Hematopoietic multipotent progenitor cell treated with erythropoietin and hydrocortisone succinate and interleukin-3 and kit ligand, for 15 days (in vitro differentiated cells): Measurements from ENCODE around the gene NTN1.

Source experiments
- DNase-seq: peaks from one replicate; pipeline ENCODE4 v3.0.0-alpha.2; 2015; ENCODE audit warnings: low spot score

Gene NTN1

DNA sequence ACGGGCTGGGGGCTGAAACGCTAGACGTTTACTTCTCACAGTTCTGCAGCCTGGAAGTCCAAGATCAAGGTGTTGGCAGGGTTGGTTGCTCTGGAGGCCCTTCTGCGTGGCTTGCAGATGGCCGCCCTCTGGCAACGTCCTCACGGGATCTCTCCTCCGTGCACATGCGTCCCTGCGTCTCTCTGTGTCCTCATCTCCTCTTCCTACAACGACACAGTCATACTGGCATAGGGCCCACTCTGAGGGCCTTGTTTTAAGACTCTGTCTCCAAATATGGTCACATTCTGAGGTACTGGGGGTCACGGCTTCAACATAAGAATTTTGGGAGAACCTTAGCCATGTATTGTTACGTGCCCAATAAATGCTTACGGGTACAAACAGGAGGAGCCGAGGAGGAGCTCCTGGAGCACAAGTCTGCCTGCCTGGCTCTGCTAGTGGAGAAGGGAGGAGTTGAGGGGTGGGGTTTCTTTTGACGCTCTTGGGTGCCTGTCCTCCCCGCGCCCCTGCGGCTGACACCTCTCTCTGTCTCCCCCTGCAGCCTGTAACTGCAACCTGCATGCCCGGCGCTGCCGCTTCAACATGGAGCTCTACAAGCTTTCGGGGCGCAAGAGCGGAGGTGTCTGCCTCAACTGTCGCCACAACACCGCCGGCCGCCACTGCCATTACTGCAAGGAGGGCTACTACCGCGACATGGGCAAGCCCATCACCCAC is 141.1 kb downstream of the NTN1 start:
- no peak for DNase-seq

DNA sequence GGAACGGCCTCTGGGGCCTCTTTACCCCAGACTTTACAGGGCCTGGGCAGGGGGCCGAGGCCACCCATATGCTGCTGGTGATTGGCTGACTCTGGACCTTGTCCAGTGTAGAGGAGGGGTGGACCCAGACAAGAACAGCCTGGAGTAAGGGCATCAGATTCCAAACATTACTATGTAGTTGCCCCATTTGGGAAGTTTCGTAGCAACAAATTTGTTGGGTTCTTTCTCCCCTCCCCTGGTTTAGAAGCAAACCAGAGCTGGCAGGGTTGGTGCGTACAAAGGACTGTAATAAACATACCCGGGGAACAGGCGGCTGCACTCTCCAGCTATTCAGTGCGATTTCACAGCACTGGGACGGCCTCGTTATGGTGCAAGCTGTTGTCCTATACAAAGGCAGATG is 145.5 kb downstream of the NTN1 start:
- no peak for DNase-seq

DNA sequence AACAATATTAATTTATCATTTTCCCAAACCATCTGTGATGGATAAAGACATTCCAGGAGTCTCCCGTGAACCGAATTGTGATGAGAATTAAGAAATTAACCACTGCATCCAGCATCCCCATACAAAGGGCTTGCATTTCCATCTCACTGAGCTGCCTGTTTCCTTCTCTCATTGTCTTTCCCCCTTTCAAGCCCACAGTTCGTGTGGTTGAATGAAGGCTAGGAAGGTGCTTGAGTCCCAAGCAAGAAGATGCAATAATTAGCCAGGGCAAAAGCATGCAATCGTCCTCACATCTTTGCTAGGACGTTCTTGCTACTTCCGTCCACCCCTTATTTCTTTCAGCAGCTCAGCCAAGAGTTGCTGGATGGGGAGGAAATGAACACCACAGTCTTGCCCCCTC is 146.1 kb downstream of the NTN1 start:
- DNase-seq, result no peak

DNA sequence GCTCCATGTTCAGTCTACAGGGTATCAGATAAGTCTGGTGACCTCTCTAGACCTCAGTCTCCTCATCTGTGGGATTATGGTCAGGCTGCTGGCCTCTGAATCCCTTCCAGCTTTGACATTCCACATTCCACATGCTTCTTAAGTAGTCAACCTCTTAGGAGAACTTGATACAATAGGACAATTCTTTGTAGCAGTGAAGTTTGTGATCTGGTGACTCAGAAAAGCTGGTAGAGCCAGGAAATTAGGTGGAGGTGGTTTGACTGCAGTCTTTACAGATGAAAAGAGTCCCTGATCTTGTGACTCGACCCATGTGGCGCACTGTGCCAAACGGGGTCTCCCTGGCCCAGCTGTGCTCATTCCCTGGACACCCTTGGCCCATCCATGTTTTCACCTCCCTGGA is 147.8 kb downstream of the NTN1 start:
- no peak for DNase-seq

DNA sequence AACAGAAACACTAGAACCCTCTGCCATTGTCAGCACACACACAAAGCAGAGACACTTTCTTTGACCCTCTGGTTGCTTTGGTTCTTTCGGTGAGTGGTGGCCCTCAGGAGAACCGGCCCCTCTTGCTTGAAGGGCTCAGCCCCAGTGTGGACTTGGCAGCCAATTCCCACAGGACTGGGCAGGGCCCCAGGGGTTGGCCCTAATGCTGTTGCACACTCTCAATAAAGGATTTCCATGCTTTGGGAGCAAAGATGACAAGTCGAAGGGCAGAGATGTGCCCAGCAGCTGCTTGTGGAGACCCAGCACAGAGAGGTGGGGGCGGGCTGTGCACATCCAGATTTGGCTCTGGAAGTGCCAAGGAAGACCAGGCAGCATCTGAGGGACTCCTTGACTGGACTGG is 149.0 kb downstream of the NTN1 start:
- no peak for DNase-seq

DNA sequence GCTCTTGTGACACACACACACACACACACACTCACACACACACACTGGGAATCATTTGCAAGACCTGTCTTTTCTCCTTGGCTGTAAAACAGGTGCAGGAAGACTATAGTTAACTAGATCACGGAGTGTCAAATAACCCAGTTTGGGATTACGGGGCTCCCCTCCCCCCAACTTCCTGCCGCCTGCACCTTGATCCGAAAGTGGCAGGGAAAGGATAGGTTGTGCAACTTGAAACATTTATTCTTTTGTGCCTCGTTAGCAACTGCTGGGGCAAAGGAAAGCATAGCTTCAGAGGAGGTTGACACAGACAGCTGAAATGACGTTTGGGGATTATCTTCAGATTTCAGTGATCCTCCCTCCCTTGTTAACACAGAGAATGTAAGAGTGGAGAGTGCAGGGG is 149.5 kb downstream of the NTN1 start:
- DNase-seq, result no peak

DNA sequence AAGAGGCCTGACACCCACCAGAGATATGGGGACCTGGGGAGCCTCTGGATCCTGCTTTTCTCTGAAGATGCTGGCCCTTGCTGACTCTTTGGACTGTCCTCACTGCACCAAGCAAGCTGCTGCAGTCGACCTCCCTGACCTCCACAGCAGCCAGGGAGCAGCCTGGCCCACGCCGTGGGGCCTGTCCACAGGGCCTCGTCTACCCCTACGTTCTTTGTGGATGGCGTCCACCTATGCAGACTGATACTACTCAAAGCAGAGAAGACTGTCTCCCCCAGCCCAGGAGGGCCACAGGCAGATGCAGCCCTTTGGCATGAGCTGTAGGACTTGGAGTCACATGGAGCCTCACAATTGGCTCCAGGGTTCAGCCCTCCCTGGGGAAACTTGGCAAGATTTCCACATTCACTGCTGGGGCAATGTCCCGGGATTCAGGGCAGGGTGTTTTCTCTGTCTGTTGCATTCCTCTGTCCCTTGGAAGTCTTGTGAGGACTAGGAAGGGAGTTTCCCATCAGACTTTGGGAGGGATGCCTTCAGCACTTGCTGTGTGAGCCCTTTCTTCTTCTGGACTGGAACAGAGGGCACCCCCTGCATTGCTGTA is 152.2 kb downstream of the NTN1 start:
- DNase-seq, result no peak

DNA sequence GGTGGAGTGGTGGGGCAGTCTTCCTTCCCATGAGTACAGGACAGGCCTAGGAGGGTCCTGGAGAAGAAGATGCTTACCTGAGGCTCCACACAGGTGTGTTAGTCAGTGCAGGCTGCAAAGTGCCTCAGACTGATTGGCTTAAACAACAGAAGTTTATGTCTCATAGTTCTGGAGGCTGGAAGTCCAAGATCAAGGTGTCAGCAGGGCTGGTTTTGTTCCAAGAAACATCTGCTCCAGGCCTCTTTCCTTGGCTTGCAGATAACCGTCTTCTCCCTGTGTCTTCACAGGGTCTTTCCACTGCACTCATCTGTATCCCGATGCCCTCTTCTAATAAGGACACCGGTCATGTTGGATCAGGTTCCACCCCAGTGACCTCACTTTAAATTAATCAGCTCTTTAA is 153.0 kb downstream of the NTN1 start:
- DNase-seq, result no peak

DNA sequence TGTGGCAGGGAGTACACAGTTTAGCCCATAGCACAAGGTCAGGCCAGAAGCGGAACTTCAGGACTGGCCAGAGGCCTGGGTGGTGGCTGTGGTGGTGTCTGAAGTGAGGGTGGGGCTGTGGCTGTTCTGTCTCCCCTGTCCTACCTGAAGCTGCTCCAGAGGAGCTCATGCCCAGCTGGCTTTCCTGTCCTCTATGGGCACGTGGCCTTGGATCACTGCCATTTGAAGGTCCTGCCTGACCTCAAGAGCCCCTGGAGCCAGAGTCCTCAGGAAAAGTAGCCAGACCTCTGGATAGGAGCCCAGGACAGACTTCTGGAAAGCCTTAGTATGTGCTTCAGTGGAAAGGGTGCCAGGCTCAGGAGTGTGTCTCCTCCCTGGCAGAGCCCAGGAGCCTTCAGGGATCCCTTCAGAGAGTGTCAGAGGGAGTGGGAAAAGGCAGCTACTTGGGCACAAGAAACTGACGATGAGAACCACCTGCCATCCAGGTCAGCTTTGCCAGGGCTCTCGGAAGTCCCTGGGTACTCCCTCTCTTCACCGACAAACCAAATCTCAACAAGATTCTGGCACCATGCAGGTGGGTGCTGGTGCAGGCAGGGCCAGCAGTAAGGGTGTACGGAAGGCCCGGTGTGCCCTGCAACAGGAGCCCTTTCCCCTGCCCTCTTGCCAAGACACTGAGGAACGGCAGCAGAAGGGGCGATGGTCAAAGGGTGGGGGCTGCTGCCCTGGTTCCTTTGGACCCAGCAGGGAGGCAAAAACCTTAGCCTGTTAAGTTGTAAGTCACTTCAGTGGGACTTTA is 153.7 kb downstream of the NTN1 start:
- DNase-seq, result no peak

DNA sequence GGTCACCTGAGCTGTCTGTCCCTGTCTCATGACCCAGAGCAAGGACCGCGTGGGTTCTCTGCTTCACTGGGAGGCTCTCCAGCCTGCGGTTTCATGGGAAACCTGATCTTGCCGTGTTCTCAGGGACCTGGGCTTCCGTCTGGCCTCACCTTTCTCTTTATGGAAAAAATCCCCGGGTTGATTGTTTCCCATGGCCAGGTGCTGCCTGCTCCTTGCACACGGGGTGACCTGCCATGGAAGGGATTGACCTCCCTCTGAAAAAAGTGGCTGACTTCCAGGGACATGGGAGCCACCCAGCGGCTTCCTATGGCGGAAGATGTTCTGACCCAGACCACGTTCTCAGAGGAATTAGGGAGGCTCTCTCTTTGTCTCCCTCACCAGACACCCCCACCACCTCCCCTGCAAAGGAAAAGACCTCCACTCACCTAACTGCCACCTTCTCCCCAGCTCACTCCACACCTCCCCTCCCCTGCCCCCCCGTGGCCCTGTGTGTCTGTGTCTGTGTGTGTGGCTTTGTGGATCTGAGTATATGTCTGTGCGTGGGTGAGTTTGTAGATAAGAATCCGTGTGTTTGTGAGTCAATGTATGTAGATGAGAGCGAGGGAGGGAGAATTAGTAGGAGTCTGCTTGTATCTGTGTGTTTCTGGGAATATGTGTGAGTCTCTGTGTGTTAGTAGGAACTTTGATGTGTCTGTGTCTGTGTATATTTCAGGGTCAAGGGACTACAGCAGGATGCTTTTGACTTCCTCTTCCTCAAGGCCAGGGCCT is 154.6 kb downstream of the NTN1 start:
- no peak for DNase-seq

DNA sequence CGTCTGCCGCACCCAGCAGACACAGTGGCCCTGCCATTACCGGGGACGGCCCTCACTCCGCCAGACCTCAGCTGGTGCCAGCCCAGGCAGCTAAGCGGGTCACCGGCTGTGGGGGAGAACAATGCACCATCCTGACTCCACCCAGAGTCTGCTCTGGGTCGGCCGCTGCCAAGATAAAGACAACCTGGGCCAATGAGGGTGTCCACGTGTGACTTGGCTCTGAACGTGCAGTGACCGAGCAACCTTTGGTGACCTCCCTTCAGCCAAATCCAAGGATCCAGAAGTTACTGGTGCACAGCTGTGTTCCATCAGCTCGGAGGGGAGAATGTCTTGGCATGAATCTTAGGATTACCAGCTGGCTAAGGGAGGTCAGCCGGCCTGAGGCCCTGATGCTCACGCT is 155.9 kb downstream of the NTN1 start:
- DNase-seq, result no peak

DNA sequence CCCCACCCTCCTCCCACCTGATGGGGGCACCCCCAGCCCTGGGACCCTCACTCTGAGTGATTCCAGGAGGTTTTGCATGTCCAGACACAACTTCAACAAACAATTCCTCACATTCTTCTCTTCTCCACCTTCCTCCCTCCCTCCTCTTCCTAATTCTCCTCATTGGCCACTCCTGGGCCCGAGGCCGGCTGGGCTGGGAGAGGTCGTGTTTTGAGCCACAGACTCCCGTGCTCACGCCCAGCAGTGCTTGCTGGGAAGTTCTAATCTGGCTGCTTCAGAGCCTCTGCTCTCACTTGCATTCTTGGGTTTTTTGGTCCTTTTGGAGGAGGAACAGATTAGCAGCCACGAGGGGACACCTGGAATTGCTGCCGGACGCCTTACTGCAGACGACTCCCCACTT is 157.0 kb downstream of the NTN1 start:
- no peak for DNase-seq

DNA sequence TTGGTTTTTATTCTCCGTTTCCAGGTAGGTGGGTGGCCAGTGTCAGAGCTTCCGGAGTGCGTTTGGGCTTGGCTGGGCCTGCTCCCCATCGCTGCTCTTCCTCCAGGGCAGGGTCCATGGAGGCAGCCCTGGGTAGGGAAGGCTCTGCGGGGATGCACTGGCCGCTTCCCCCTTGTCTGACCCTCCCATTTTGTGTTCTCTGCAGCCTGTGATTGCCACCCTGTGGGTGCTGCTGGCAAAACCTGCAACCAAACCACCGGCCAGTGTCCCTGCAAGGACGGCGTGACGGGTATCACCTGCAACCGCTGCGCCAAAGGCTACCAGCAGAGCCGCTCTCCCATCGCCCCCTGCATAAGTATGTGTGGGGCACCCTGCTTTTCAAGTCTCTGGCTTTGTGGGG is 158.3 kb downstream of the NTN1 start:
- DNase-seq, result no peak

DNA sequence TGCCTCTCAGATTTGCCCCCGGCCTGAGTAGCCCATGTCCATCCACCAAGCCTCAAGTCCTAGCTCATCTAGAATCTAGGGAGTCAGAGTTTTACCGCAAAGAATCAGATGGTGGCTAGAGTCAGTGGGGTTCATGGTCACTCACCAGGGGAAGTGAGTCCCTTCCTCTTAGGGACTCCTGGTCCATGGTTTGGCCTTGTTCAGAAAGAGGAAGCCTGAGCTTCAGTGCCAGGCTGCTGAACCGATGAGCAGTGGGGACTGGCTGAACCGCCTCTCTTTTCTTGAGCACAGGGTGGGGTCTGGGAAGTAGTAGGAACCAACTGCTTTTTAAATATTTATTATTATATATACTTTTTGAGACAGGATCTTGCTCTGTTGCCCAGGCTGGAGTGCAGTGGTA is 160.3 kb downstream of the NTN1 start:
- DNase-seq, result no peak

DNA sequence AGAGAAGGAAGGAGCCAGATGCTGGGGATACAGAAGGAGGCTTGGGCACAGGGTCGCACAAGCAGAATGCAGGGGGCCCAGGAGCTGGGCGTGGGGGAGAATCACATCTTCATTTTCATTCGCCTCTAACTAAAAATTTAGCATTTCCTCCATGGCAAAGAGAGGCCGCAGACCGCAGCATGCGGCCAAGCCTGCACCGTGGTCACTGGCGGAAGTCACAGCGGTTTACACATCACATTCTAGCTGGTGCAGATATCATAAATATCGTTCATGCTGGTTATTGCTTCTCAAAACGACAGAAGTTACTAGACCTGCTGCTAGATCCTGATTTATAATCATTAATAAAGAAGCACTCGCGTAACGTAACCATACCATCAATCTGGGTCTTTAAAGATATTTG is 162.0 kb downstream of the NTN1 start:
- DNase-seq, result no peak

DNA sequence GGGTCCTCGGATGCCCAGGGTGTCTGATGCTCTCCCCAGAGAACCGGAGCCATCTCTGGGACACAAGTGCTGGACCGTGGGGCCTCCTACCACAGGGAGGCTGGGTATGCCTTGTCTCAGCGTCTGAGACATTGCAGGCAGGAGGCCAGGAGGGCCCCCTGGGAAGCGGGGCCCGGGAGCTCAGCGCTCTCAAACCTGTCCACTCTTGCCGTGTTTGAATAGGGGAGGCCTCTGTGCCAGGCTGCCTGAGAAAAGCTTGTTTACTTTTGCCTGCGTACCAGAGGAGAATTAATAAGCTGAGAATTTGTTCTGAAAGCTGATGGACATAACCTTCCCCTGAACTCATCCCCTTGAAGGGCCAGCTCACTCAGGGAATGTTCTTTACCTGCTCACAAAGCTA is 163.8 kb downstream of the NTN1 start:
- no peak for DNase-seq

DNA sequence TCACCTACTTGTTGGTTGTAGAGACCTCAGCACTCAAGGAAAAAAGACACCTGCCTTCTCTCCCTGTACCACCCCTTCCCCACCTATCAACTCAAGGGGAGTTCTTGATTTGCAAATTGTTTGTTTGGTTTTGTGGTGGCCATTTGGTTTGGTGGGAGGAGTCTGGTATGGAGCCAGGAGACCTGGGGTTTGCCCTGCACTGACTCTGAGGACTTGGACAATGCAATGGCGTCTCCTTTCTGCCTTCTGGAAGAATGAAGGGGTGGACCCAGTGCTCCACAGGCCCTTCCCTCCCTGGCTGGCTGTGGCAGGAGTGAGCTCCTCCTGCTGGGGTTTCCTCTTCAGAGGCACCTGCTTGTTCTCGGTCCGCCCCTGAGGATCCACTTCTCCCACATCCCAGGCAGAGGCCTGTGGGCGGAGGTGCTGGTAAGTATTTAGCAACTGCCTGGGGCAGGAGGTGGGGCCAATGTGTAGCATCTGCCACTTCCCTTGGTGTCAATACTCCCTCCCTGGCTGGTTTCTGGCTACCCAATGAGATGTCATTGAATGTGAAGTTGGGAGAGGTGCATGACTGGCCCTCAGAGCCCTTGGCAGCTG is 164.5 kb downstream of the NTN1 start:
- DNase-seq, result no peak

DNA sequence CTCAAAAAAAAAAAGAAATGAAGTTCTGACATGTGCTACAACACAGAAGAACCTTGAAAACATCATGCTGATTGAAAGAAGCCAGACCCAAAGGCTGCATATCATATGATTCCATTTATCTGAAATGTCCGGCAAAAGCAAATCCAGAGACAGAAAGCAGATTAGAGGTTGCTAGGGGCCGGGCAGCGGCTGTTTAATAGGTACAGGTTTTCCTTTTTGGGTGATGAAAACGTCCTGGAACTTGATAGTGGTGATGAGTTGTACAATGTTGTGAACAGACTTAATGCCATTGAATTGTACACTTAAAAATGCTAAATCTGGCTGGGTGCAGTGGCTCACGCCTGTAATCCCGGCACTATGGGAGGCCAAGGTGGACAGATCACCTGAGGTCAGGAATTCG is 166.5 kb downstream of the NTN1 start:
- DNase-seq, result no peak

DNA sequence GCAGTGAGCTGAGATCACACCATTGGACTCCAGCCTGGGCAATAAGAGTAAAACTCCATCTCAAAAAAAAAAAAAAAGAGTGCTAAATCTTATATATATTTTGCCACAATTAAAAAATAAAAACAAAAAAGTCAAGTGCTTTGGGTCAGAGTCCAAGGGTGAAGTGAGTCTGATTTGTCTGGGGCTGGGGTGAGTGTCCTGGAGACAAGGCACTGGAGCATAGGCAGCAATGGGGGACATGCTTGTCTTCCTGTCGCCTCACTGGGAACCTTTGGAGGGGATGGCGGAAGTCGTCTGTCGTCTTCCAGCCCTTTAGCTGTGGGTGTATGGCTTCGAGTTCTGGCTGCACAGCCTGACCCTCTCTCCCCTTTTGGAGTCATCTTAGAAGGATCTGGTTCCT is 167.1 kb downstream of the NTN1 start:
- no peak for DNase-seq

DNA sequence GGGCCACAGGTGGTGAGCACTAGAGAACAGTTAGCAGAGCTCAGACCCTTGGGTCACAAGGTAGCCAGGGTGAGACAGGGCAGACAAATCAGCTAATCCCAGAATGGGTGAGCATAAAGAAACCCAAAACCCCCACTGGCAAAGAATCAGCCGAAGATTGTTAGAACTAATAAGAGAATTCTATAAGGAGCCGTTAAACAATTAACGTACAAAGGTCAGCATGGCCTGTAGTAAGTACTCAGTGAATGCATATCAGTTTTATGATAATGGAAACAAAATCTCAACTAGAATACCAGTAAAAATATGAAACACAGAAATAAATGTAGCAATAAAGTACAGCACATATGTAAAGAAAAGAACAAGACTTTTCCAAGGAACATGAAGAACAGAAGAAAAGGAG is 168.6 kb downstream of the NTN1 start:
- no peak for DNase-seq

DNA sequence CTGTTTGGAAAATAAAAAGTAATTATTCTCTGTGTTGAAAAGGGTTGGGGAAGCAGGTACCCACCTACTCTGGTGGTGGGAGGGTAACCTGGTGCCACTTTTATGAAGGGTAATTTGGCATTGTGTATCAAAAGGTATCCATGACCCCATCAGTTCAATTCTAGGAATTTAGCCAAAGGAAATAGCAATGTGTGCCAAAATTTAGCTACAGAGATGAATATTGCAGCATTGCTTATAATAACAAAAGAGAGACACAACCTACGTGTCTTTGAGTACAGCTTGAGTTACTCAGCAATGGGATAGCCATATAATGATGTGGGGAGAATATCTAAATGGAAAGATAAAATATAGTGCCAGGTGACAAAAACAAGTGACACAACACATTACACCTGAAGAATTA is 170.7 kb downstream of the NTN1 start:
- DNase-seq, result no peak

DNA sequence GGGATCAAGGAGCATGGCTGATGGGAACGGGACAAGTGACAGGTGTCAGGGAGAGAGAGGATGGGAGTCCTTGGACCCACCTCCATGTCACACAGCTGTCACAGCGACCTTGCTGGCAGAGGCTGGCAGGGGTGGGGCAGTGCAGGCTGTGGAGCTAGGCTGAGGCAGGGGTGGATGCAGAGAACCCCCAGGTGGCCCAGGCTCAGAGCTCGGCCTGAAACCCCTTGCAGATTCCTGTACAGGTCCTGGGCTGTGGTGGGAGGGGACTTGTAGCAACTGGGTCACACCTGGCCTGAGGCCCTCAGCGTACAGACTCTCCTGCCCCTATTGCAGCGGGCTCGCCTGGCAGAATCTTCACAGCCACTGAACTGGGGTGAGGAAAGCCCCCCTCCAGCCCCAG is 174.1 kb downstream of the NTN1 start:
- DNase-seq, result no peak
